ENCODE measurements around the gene PTPRE. TPM values are rescaled to one million over a fixed set of nuclear protein-coding genes. Genes with fewer than 3 reads are reported as not detected.

PTPRE gene
- total RNA-seq, 2 donors from 2014 or later = 26.9 to 36.1 TPM

- intact Hi-C loops (cut with DNase I, micrococcal nuclease) = no loop called here
- DNase-seq = no peak
- ATAC-seq = no peak
Measured at GRCh38 chr10:128026615-128027300, 119.9 kb downstream of the PTPRE start.

- DNase-seq (no peak), ATAC-seq (no peak)
- intact Hi-C loops (cut with DNase I, micrococcal nuclease) = no loop called here
Measured at GRCh38 chr10:128027306-128027705, 120.4 kb downstream of the PTPRE start.

GRCh38 chr10:128027822-128028507 lies 121.1 kb downstream of the PTPRE start:
- ATAC-seq = no peak
- DNase-seq = no peak
- intact Hi-C loops (cut with DNase I, micrococcal nuclease) = no loop called here

- no peak for DNase-seq
- intact Hi-C loops (cut with DNase I, micrococcal nuclease) = no loop called here
- ATAC-seq = no peak
Measured at GRCh38 chr10:128028508-128029289, 121.8 kb downstream of the PTPRE start.

- no peak for ATAC-seq
Measured at GRCh38 chr10:128029290-128029651, 122.4 kb downstream of the PTPRE start.

GRCh38 chr10:128029731-128030369 lies 122.9 kb downstream of the PTPRE start:
- ATAC-seq (no peak), DNase-seq (peak in 1 of 2 donors; percentile 17)
- intact Hi-C loops (cut with DNase I, micrococcal nuclease) = no loop called here

More at GRCh38 chr10:128029290-128029651, 122.4 kb downstream of the PTPRE start:
- peak in 1 of 2 donors; percentile 8 for DNase-seq
- intact Hi-C loops (cut with DNase I, micrococcal nuclease) = no loop called here

- no peak for ATAC-seq
- peak in 1 of 2 donors; percentile 9 for DNase-seq
- intact Hi-C loops (cut with DNase I, micrococcal nuclease) = no loop called here
Measured at GRCh38 chr10:128030498-128031072, 123.7 kb downstream of the PTPRE start.

- no peak for ATAC-seq
- intact Hi-C loops (cut with DNase I, micrococcal nuclease) = no loop called here
Measured at GRCh38 chr10:128031216-128031615, 124.3 kb downstream of the PTPRE start.

GRCh38 chr10:128032466-128032865 lies 125.6 kb downstream of the PTPRE start:
- intact Hi-C loops (cut with DNase I, micrococcal nuclease) = no loop called here
- no peak for ATAC-seq
- peak in 1 of 2 donors; percentile 10 for DNase-seq

More at GRCh38 chr10:128031216-128031615, 124.3 kb downstream of the PTPRE start:
- DNase-seq = peak in 1 of 2 donors; percentile 14

- DNase-seq (peak; percentile 39 to 73), ATAC-seq (peak; percentile 67)
- intact Hi-C loops (cut with DNase I, micrococcal nuclease) = no loop called here
Measured at GRCh38 chr10:128035557-128035973, 128.7 kb downstream of the PTPRE start.

- intact Hi-C loops (cut with DNase I, micrococcal nuclease) = no loop called here
- DNase-seq = peak in 1 of 2 donors; percentile 21
- no peak for ATAC-seq
Measured at GRCh38 chr10:128036011-128036615, 129.2 kb downstream of the PTPRE start.

GRCh38 chr10:128036746-128037543 lies 130.0 kb downstream of the PTPRE start:
- DNase-seq (peak; percentile 37 to 53), ATAC-seq (peak; percentile 95)
- intact Hi-C loops (cut with DNase I, micrococcal nuclease) = no loop called here

GRCh38 chr10:128040096-128040495 lies 133.2 kb downstream of the PTPRE start:
- intact Hi-C loops (cut with DNase I, micrococcal nuclease) = no loop called here
- ATAC-seq = no peak
- peak in 1 of 2 donors; percentile 13 for DNase-seq

GRCh38 chr10:128040681-128041080 lies 133.8 kb downstream of the PTPRE start:
- intact Hi-C loops (cut with DNase I, micrococcal nuclease) = no loop called here
- ATAC-seq (no peak), DNase-seq (peak in 1 of 2 donors; percentile 2)

GRCh38 chr10:128042131-128042610 lies 135.3 kb downstream of the PTPRE start:
- intact Hi-C loops (cut with DNase I, micrococcal nuclease) = no loop called here
- peak in 1 of 2 donors; percentile 14 for DNase-seq
- no peak for ATAC-seq

- DNase-seq = peak in 1 of 2 donors; percentile 10
- intact Hi-C loops (cut with DNase I, micrococcal nuclease) = no loop called here
- ATAC-seq = no peak
Measured at GRCh38 chr10:128043259-128044045, 136.5 kb downstream of the PTPRE start.

GRCh38 chr10:128044186-128044585 lies 137.3 kb downstream of the PTPRE start:
- intact Hi-C loops (cut with DNase I, micrococcal nuclease) = no loop called here
- ATAC-seq = no peak
- peak in 1 of 2 donors; percentile 12 for DNase-seq

All from left colon (tissue), 2 donors.